Activated CD4-positive, alpha-beta memory T cell treated with anti-CD3 and anti-CD28 coated beads, Interleukin-2, amount 10 ng/mL, durations not matched to agents 7 days and 5 days (primary cell): ENCODE results near the gene GALNT10. TPM values are rescaled to one million over a fixed set of nuclear protein-coding genes. Genes with fewer than 3 reads are reported as not detected.

ENCODE experiments used
- CTCF ChIA-PET: fragments of 350-600 bp; sonication (Branson Sonifier 250); formaldehyde crosslinking; loops from one replicate; lab custom pipeline; 2021; ENCODE audit warnings: antibody characterized with exemption, inconsistent platforms; lab: Charles Lee
- POLR2A ChIA-PET: fragments of 350-600 bp; sonication (Branson Sonifier 250); formaldehyde crosslinking; loops from one replicate; lab custom pipeline; 2021; ENCODE audit warnings: antibody characterized with exemption; lab: Charles Lee
- DNase-seq: peaks from one replicate; pipeline ENCODE4 v3.0.0-alpha.2; 2020
- H3K27ac Mint-ChIP-seq: one replicate; pipeline ENCODE4 v1.8.0; 2021; ENCODE audit warnings: mild to moderate bottlenecking, mixed read lengths
- H3K27me3 Mint-ChIP-seq: one replicate; pipeline ENCODE4 v1.8.0; 2021; ENCODE audit warnings: mixed read lengths
- H3K36me3 Mint-ChIP-seq: one replicate; pipeline ENCODE4 v1.8.0; 2021; ENCODE audit warnings: low read depth, mixed read lengths
- H3K4me1 Mint-ChIP-seq: one replicate; pipeline ENCODE4 v1.8.0; 2021; ENCODE audit warnings: mixed read lengths
- H3K4me3 Mint-ChIP-seq: one replicate; pipeline ENCODE4 v1.8.0; 2021; ENCODE audit warnings: mild to moderate bottlenecking, mixed read lengths
- H3K9me3 Mint-ChIP-seq: one replicate; pipeline ENCODE4 v1.8.0; 2021; ENCODE audit warnings: mixed read lengths
- total RNA-seq, 2 experiments: library from RNA; stranded (reverse); gene quantifications; one replicate each; pipeline ENCODE4 v1.2.3, GENCODE V29; 2021

Gene GALNT10
- total RNA-seq, 2 experiments from 2014 or later, result 38.6 to 40.4 TPM

GRCh38 chr5:154242442-154242841 lies 51.9 kb downstream of the GALNT10 start:
- no peak for DNase-seq
- ChIA-PET CTCF (interaction anchor here (0.9 to 1.2 kb wide), 2 partner anchors 53 to 170 kb away, joined by 3 to 6 read pairs; partner anchors contain the start of gene GALNT10), POLR2A (interaction anchor here (1.0 kb wide), 1 partner anchor 10 kb away, joined by 3 read pairs; no protein-coding TSS in a partner anchor)
- H3K4me3 Mint-ChIP-seq, result no peak overlapping the region
- no peaks in the 10 kb centered on the region for H3K27me3 Mint-ChIP-seq
- no peaks in the 10 kb centered on the region for H3K9me3 Mint-ChIP-seq
- peaks cover 5% of the 10 kb centered on the region for H3K36me3 Mint-ChIP-seq
- H3K4me1 Mint-ChIP-seq, result peaks cover 7% of the 10 kb centered on the region
- H3K27ac Mint-ChIP-seq, result no peak overlapping the region

GRCh38 chr5:154242964-154243376 lies 52.4 kb downstream of the GALNT10 start:
- ChIA-PET POLR2A (interaction anchor here (1.0 kb wide), 1 partner anchor 9 kb away, joined by 3 read pairs; no protein-coding TSS in a partner anchor), CTCF (interaction anchor here (1.2 kb wide), 1 partner anchor 53 kb away, joined by 6 read pairs; the partner anchor contains the start of gene GALNT10)
- Mint-ChIP-seq H3K27ac (no peak overlapping the region), H3K4me3 (no peak overlapping the region), H3K27me3 (no peaks in the 10 kb centered on the region), H3K9me3 (no peaks in the 10 kb centered on the region), H3K36me3 (peaks cover 5% of the 10 kb centered on the region), H3K4me1 (peaks cover 2% of the 10 kb centered on the region)
- DNase-seq, result no peak

- Mint-ChIP-seq H3K9me3 (no peaks in the 10 kb centered on the region), H3K27me3 (no peaks in the 10 kb centered on the region), H3K4me1 (no peaks in the 10 kb centered on the region)
Measured at GRCh38 chr5:154243736-154244135, 53.2 kb downstream of the GALNT10 start.

GRCh38 chr5:154244476-154244875 lies 53.9 kb downstream of the GALNT10 start:
- Mint-ChIP-seq H3K27me3 (no peaks in the 10 kb centered on the region), H3K4me1 (no peaks in the 10 kb centered on the region), H3K36me3 (peaks cover 9% of the 10 kb centered on the region), H3K9me3 (no peaks in the 10 kb centered on the region), H3K4me3 (no peak overlapping the region), H3K27ac (no peak overlapping the region)
- no peak for DNase-seq
- CTCF ChIA-PET, result interaction anchor here (1.4 kb wide), 1 partner anchor 177 kb away, joined by 3 read pairs; no protein-coding TSS in a partner anchor
- POLR2A ChIA-PET, result no interaction called here

More at GRCh38 chr5:154243736-154244135, 53.2 kb downstream of the GALNT10 start:
- no peak for DNase-seq
- ChIA-PET CTCF (no interaction called here), POLR2A (no interaction called here)
- Mint-ChIP-seq H3K27ac (no peak overlapping the region), H3K4me3 (no peak overlapping the region), H3K36me3 (peaks cover 9% of the 10 kb centered on the region)

- Mint-ChIP-seq H3K9me3 (peaks cover 1% of the 10 kb centered on the region), H3K27ac (no peak overlapping the region), H3K4me3 (no peak overlapping the region), H3K4me1 (no peaks in the 10 kb centered on the region), H3K27me3 (no peaks in the 10 kb centered on the region), H3K36me3 (peaks cover 18% of the 10 kb centered on the region)
- POLR2A ChIA-PET, result no interaction called here
- CTCF ChIA-PET, result interaction anchor here (0.8 kb wide), 1 partner anchor 12 kb away, joined by 3 read pairs; no protein-coding TSS in a partner anchor
- no peak for DNase-seq
Measured at GRCh38 chr5:154248691-154249090, 58.2 kb downstream of the GALNT10 start.

- ChIA-PET CTCF (no interaction called here), POLR2A (no interaction called here)
- Mint-ChIP-seq H3K9me3 (peaks cover 3% of the 10 kb centered on the region), H3K4me3 (no peak overlapping the region), H3K4me1 (no peaks in the 10 kb centered on the region), H3K27me3 (no peaks in the 10 kb centered on the region), H3K36me3 (peaks cover 26% of the 10 kb centered on the region), H3K27ac (no peak overlapping the region)
- DNase-seq, result no peak
Measured at GRCh38 chr5:154249826-154250225, 59.3 kb downstream of the GALNT10 start.

- Mint-ChIP-seq H3K27ac (no peak overlapping the region), H3K4me1 (no peaks in the 10 kb centered on the region), H3K36me3 (peaks cover 27% of the 10 kb centered on the region), H3K4me3 (no peak overlapping the region), H3K9me3 (peaks cover 3% of the 10 kb centered on the region), H3K27me3 (no peaks in the 10 kb centered on the region)
- DNase-seq, result no peak
- ChIA-PET CTCF (no interaction called here), POLR2A (interaction anchor here (0.8 kb wide), 1 partner anchor 9 kb away, joined by 3 read pairs; no protein-coding TSS in a partner anchor)
Measured at GRCh38 chr5:154251529-154251928, 61.0 kb downstream of the GALNT10 start.

GRCh38 chr5:154253807-154254206 lies 63.3 kb downstream of the GALNT10 start:
- Mint-ChIP-seq H3K4me1 (no peaks in the 10 kb centered on the region), H3K27ac (no peak overlapping the region), H3K27me3 (no peaks in the 10 kb centered on the region), H3K36me3 (peaks cover 25% of the 10 kb centered on the region), H3K9me3 (peaks cover 3% of the 10 kb centered on the region), H3K4me3 (no peak overlapping the region)
- POLR2A ChIA-PET, result no interaction called here
- CTCF ChIA-PET, result no interaction called here
- DNase-seq, result no peak

- no peaks in the 10 kb centered on the region for H3K27me3 Mint-ChIP-seq
- H3K4me1 Mint-ChIP-seq, result no peaks in the 10 kb centered on the region
- DNase-seq, result no peak
- H3K27ac Mint-ChIP-seq, result no peak overlapping the region
- H3K36me3 Mint-ChIP-seq, result peaks cover 31% of the 10 kb centered on the region
- ChIA-PET POLR2A (no interaction called here), CTCF (no interaction called here)
- no peak overlapping the region for H3K4me3 Mint-ChIP-seq
- peaks cover 3% of the 10 kb centered on the region for H3K9me3 Mint-ChIP-seq
Measured at GRCh38 chr5:154254896-154255295, 64.4 kb downstream of the GALNT10 start.

- Mint-ChIP-seq H3K4me3 (no peak overlapping the region), H3K27me3 (no peaks in the 10 kb centered on the region), H3K27ac (no peak overlapping the region), H3K36me3 (peaks cover 32% of the 10 kb centered on the region), H3K4me1 (no peaks in the 10 kb centered on the region), H3K9me3 (peaks cover 3% of the 10 kb centered on the region)
- DNase-seq, result no peak
- CTCF ChIA-PET, result interaction anchor here (1.2 to 1.5 kb wide), 2 partner anchors 26 to 185 kb away, joined by 3 to 4 read pairs; no protein-coding TSS in a partner anchor
- POLR2A ChIA-PET, result no interaction called here
Measured at GRCh38 chr5:154257046-154257445, 66.5 kb downstream of the GALNT10 start.

GRCh38 chr5:154258531-154259217 lies 68.1 kb downstream of the GALNT10 start:
- no peaks in the 10 kb centered on the region for H3K27me3 Mint-ChIP-seq
- POLR2A ChIA-PET, result no interaction called here
- peaks cover 31% of the 10 kb centered on the region for H3K36me3 Mint-ChIP-seq
- peaks cover 2% of the 10 kb centered on the region for H3K9me3 Mint-ChIP-seq
- no peaks in the 10 kb centered on the region for H3K4me1 Mint-ChIP-seq
- H3K4me3 Mint-ChIP-seq, result no peak overlapping the region
- H3K27ac Mint-ChIP-seq, result no peak overlapping the region
- no peak for DNase-seq
- CTCF ChIA-PET, result no interaction called here

- peaks cover 8% of the 10 kb centered on the region for H3K4me1 Mint-ChIP-seq
- H3K27ac Mint-ChIP-seq, result no peak overlapping the region
- H3K36me3 Mint-ChIP-seq, result peaks cover 18% of the 10 kb centered on the region
- no peak for DNase-seq
- H3K27me3 Mint-ChIP-seq, result no peaks in the 10 kb centered on the region
- no peaks in the 10 kb centered on the region for H3K9me3 Mint-ChIP-seq
- CTCF ChIA-PET, result no interaction called here
- POLR2A ChIA-PET, result no interaction called here
- no peak overlapping the region for H3K4me3 Mint-ChIP-seq
Measured at GRCh38 chr5:154260224-154260927, 69.8 kb downstream of the GALNT10 start.

GRCh38 chr5:154262342-154262741 lies 71.8 kb downstream of the GALNT10 start:
- POLR2A ChIA-PET, result no interaction called here
- H3K9me3 Mint-ChIP-seq, result no peaks in the 10 kb centered on the region
- CTCF ChIA-PET, result no interaction called here

More at GRCh38 chr5:154262342-154262741, 71.8 kb downstream of the GALNT10 start:
- no peak for DNase-seq
- Mint-ChIP-seq H3K4me3 (no peak overlapping the region), H3K27ac (no peak overlapping the region), H3K4me1 (peaks cover 9% of the 10 kb centered on the region), H3K27me3 (no peaks in the 10 kb centered on the region), H3K36me3 (peaks cover 17% of the 10 kb centered on the region)
